Testis (tissue), 2 donors: ENCODE data around the gene GNL1.

Source experiments
- POLR2A ChIP-seq: fragments of 450-650 bp; IDR thresholded peaks from one replicate; pipeline ENCODE4 v1.6.1; 2017; ENCODE audit warnings: antibody characterized with exemption, mild to moderate bottlenecking, moderate library complexity
- TF ChIP-seq, protein P1 (sequence below), 3 experiments: fragments of 450-650 bp in 2 of 3; fragments of 200-600 bp in 1 of 3; sonication (generic) in 1 of 3; IDR thresholded peaks; one replicate each; pipeline ENCODE4 v1.5.1; 2016 to 2019; ENCODE audit warnings: antibody characterized with exemption in 3 of 3, mild to moderate bottlenecking in 2 of 3, moderate library complexity in 1 of 3

DNA sequence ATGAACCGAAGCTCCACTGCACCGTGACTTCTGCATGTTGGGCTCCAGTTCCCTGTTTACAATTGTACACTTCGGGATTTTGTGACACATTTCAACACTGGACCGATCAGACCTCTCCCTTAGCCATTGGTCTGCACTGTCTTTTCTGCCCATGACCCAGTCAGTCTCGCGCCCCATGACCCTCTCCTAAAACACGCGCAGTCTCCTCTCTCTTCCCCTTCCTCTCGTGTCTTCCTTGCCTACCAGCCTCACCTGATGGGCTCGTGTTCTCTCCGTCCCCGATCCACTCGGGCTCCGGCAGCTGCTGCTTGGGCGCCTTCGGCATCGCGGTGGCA, 14.4 kb upstream of the GNL1 start:
- TF ChIP-seq, protein P1, sequence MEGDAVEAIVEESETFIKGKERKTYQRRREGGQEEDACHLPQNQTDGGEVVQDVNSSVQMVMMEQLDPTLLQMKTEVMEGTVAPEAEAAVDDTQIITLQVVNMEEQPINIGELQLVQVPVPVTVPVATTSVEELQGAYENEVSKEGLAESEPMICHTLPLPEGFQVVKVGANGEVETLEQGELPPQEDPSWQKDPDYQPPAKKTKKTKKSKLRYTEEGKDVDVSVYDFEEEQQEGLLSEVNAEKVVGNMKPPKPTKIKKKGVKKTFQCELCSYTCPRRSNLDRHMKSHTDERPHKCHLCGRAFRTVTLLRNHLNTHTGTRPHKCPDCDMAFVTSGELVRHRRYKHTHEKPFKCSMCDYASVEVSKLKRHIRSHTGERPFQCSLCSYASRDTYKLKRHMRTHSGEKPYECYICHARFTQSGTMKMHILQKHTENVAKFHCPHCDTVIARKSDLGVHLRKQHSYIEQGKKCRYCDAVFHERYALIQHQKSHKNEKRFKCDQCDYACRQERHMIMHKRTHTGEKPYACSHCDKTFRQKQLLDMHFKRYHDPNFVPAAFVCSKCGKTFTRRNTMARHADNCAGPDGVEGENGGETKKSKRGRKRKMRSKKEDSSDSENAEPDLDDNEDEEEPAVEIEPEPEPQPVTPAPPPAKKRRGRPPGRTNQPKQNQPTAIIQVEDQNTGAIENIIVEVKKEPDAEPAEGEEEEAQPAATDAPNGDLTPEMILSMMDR (IDR thresholded peaks at IDR 0.05) = no peak
- no peak for TF ChIP-seq POLR2A
